Putamen (tissue), 1 donor: Measurements from ENCODE around the gene FSCN2.
"Not testable (repeated sequence)": the region's sequence is repeated elsewhere in the genome, so short reads cannot be mapped to it uniquely, and the experiment has no call there.

Experiments used
- DNase-seq: peaks from one replicate; pipeline ENCODE4 v3.0.0-alpha.2; 2016; ENCODE audit warnings: low spot score

The FSCN2 gene

GRCh38 chr17:81579821-81580321, 51.7 kb downstream of the FSCN2 start:
- DNase-seq = no peak

- DNase-seq = no peak
Measured at GRCh38 chr17:81580481-81580880, 52.3 kb downstream of the FSCN2 start.

DNA sequence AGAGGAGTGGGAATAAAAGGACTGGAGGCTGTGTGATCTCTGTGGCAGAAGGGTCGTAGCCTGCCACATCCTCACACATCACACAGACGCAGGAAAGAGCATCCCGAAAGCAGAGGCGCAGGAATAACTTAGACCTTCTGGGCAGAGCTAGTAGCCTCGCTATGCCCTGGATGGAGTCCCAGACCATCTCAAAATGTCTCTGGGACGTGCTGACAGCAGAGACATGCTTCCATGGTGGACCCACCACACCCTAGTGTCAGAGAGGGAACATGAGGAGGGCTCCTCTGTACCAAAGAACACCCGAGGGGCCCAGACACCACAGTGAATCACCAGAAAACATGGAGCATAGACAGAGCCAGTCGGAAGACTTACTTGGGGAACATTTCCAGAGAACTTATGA, 53.6 kb downstream of the FSCN2 start:
- no peak for DNase-seq

DNA sequence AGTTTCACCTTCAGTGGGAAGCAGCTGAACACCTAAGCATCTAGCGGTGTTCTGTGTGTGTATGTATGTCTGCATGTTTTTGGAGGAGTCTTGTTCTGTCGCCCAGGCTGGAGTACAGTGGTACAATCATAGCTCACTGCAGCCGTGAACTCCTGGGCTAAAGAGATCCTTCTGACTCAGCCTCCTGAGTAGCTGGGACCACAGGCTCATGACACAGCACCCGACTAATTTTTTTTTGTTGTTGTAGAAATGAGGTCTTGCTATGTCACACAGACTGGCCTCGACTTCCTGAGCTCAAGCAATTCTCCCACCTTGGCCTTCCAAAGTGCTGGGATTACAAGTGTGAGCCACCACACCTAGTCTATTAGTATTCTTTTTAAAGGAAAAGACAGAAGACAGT, 54.2 kb downstream of the FSCN2 start:
- no peak for DNase-seq

GRCh38 chr17:81582749-81583148, 54.6 kb downstream of the FSCN2 start:
- no peak for DNase-seq

GRCh38 chr17:81583589-81584342, 55.6 kb downstream of the FSCN2 start:
- DNase-seq = no peak

DNA sequence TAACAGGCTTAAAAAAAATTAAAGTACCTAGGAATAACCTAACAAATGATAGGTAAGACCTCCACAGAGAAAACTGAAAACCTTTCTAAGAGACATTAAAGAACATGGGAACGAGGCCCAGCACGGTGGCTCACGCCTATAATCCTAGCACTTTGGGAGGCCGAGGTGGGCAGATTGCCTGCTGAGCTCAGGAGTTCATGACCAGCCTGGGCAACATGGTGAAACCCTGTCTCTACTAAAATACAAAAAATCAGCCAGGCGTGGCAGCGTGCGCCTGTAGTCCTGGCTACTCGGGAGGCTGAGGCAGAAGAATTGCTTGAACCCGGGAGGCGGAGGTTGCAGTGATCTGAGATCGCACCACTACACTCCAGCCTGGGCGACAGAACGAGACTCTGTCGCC, 56.6 kb downstream of the FSCN2 start:
- DNase-seq = not testable (repeated sequence)

GRCh38 chr17:81586096-81586495, 57.9 kb downstream of the FSCN2 start:
- no peak for DNase-seq
